ENCODE data around the gene RAD51C. TPM values are rescaled to one million over a fixed set of nuclear protein-coding genes. Genes with fewer than 3 reads are reported as not detected.
"Not testable (repeated sequence)": the region's sequence is repeated elsewhere in the genome, so short reads cannot be mapped to it uniquely, and the experiment has no call there.

RAD51C gene
- total RNA-seq, 1 donor from 2014 or later: 21.0 TPM

GRCh38 chr17:58679263-58680037 lies 13.0 kb upstream of the RAD51C start:
- Histone ChIP-seq H3K36me3 (no peaks in the 10 kb centered on the region), H3K4me3 (no peak overlapping the region), H3K9me3 (no peaks in the 10 kb centered on the region), H3K27me3 (ENCODE audit: low read depth) (no peaks in the 10 kb centered on the region), H3K27ac (no peak overlapping the region), H3K4me1 (no peaks in the 10 kb centered on the region)
- ATAC-seq: no peak
- TF ChIP-seq, protein P1, sequence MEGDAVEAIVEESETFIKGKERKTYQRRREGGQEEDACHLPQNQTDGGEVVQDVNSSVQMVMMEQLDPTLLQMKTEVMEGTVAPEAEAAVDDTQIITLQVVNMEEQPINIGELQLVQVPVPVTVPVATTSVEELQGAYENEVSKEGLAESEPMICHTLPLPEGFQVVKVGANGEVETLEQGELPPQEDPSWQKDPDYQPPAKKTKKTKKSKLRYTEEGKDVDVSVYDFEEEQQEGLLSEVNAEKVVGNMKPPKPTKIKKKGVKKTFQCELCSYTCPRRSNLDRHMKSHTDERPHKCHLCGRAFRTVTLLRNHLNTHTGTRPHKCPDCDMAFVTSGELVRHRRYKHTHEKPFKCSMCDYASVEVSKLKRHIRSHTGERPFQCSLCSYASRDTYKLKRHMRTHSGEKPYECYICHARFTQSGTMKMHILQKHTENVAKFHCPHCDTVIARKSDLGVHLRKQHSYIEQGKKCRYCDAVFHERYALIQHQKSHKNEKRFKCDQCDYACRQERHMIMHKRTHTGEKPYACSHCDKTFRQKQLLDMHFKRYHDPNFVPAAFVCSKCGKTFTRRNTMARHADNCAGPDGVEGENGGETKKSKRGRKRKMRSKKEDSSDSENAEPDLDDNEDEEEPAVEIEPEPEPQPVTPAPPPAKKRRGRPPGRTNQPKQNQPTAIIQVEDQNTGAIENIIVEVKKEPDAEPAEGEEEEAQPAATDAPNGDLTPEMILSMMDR (IDR thresholded peaks at IDR 0.05): no peak
- no peak for DNase-seq
- intact Hi-C loops (cut with DNase I): no loop called here

- ATAC-seq: no peak
- Histone ChIP-seq H3K4me1 (no peaks in the 10 kb centered on the region), H3K27me3 (ENCODE audit: low read depth) (no peaks in the 10 kb centered on the region), H3K4me3 (no peak overlapping the region), H3K27ac (no peak overlapping the region), H3K36me3 (no peaks in the 10 kb centered on the region), H3K9me3 (no peaks in the 10 kb centered on the region)
- intact Hi-C loops (cut with DNase I): no loop called here
- no peak for DNase-seq
- TF ChIP-seq, protein P1 (IDR thresholded peaks at IDR 0.05): no peak
Measured at GRCh38 chr17:58680038-58680369, 12.4 kb upstream of the RAD51C start.

DNA sequence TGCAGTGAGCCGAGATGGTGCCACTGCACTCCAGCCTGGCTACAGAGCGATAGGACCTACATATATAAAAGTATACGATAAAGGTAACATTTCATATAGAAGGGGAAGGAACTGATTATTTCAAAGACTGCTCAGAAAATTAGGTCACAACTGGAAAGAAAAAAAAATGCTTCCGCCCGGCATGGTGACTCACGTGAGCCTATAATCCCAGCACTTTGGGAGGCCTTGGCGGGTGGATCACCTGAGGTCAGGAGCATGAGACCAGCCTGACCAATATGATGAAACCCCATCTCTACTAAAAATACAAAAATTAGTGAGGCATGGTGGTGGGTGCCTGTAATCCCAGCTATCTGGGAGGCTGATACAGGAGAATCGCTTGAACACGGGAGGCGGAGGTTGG lies 8.4 kb upstream of the RAD51C start:
- Histone ChIP-seq H3K4me1 (no peaks in the 10 kb centered on the region), H3K36me3 (no peaks in the 10 kb centered on the region), H3K27me3 (ENCODE audit: low read depth) (no peaks in the 10 kb centered on the region), H3K4me3 (no peak overlapping the region), H3K9me3 (no peaks in the 10 kb centered on the region), H3K27ac (no peak overlapping the region)
- TF ChIP-seq, protein P1 (IDR thresholded peaks at IDR 0.05): no peak
- ATAC-seq: no peak
- intact Hi-C loops (cut with DNase I): no loop called here
- no peak for DNase-seq

DNA sequence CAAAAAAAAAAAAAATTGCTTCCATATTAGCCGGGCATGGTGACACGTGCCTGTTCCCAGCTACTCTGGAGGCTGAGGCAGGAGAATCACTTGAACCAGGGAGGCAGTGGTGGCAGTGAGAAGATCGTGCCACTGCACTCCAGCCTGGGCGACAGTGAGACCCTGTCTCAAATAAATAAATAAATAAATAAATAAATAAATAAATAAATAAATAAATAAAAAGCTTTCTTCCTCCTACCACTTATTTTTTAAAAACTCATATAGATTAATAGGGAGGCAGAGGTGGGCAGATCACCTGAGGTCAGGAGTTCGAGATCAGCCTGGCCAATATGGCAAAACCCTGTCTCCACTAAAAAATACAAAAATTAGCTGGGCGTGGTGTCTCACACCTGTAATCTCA lies 7.9 kb upstream of the RAD51C start:
- H3K36me3 ChIP-seq; H3K27me3 ChIP-seq (ENCODE audit: low read depth); ATAC-seq; DNase-seq; H3K4me1 ChIP-seq; intact Hi-C loops (cut with DNase I); H3K27ac ChIP-seq; H3K4me3 ChIP-seq; H3K9me3 ChIP-seq: not testable (repeated sequence)

DNA sequence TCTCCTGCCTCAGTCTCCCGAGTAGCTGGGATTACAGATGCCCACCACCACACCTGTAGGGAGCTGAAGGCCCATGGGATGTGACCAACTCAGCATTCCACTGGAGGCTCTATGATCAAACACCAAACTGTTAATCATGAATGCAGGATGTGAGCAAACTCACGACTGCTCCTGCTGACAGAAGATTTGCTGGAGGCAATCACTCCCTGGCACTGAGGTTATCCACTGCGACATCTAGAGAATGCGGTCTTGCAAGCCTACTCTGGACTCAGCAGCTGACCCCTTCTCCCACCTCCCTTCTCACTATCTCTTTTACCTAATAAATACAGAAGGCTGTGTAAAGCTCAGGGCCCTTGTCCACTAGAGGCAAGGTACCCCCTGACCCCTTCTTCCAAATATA lies 5.4 kb upstream of the RAD51C start:
- TF ChIP-seq, protein P1 (IDR thresholded peaks at IDR 0.05): no peak
- DNase-seq: no peak

DNA sequence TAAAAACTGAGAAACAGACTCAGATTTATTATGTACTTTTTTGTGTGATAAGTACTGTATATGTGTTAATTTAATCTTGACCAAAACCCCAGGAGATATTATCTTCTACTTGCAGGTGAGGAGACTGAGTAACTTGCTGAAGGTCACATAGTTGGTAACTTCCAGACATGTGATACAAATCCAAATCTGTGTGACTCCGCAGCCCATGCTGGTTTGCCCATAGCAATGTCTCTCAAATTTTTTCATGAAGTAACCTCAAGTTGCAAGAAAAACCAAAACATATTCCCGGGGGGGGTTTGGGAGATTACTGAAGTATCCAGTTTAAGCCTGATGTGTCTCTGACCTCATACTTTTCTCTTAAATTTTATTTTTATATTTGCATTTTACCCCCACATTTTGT lies 3.9 kb upstream of the RAD51C start:
- H3K4me1 ChIP-seq: peaks cover 8% of the 10 kb centered on the region
- TF ChIP-seq, protein P1 (IDR thresholded peaks at IDR 0.05): no peak
- no peaks in the 10 kb centered on the region for H3K36me3 ChIP-seq
- intact Hi-C loops (cut with DNase I): no loop called here
- no peaks in the 10 kb centered on the region for H3K9me3 ChIP-seq
- H3K4me3 ChIP-seq: no peak overlapping the region
- DNase-seq (no peak), ATAC-seq (no peak)
- no peak overlapping the region for H3K27ac ChIP-seq
- no peaks in the 10 kb centered on the region for H3K27me3 ChIP-seq (ENCODE audit: low read depth)

More for the DNA sequence above, 5.4 kb upstream of the RAD51C start:
- no peaks in the 10 kb centered on the region for H3K4me1 ChIP-seq
- H3K27ac ChIP-seq: no peak overlapping the region
- H3K4me3 ChIP-seq: no peak overlapping the region
- H3K9me3 ChIP-seq: no peaks in the 10 kb centered on the region
- no peaks in the 10 kb centered on the region for H3K36me3 ChIP-seq
- ATAC-seq: no peak
- H3K27me3 ChIP-seq (ENCODE audit: low read depth): no peaks in the 10 kb centered on the region
- intact Hi-C loops (cut with DNase I): no loop called here

DNA sequence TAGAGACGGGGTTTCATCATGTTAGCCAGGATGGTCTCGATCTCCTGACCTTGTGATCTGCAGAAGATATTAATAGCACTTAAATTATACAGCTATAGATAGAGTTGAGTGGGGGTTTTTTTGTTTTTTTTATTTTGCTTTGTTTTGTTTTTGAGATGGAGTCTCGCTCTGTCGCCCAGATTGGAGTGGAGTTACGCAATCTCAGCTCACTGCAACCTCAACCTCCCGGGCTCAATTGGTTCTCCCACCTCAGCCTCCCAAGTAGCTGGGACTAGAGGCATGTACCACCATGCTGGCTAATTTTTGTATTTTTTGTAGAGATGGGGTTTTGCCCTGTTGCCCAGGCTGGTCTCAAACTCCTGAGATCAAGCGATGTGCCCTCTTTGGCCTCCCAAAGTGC lies 2.4 kb upstream of the RAD51C start:
- H3K4me1 ChIP-seq: peaks cover 12% of the 10 kb centered on the region
- H3K9me3 ChIP-seq; H3K4me3 ChIP-seq; H3K27ac ChIP-seq; intact Hi-C loops (cut with DNase I); H3K36me3 ChIP-seq; H3K27me3 ChIP-seq (ENCODE audit: low read depth); ATAC-seq; DNase-seq: not testable (repeated sequence)

Data from lower lobe of right lung (tissue), 2 donors.